ENCODE results near the gene ATP5PD.
"Not testable (repeated sequence)": the region's sequence is repeated elsewhere in the genome, so short reads cannot be mapped to it uniquely, and the experiment has no call there.

The ATP5PD gene

GRCh38 chr17:75047398-75048098 is 779 bp upstream of the ATP5PD start:
- peak overlapping the region; percentile 95 for H3K27ac ChIP-seq
- ChIA-PET CTCF (interaction anchor here (0.7 kb wide), 1 partner anchor 118 kb away, joined by 3 read pairs; no protein-coding TSS in a partner anchor), POLR2A (ENCODE audit: low non-redundant PET) (interaction anchor here (0.6 kb wide), 1 partner anchor 28 kb away, joined by 3 read pairs; no protein-coding TSS in a partner anchor)
- DNase-seq (ENCODE audit: low spot score) = no peak
- no peak for TF ChIP-seq CTCF (conservative IDR thresholded peaks at IDR 0.05; ENCODE audit: low read depth)

GRCh38 chr17:75045946-75046406 is 793 bp downstream of the ATP5PD start:
- POLR2A ChIA-PET (ENCODE audit: low non-redundant PET); DNase-seq (ENCODE audit: low spot score): not testable (repeated sequence)
- H3K27ac ChIP-seq = peak overlapping the region; percentile 95
- CTCF ChIA-PET = interaction anchor here (0.6 to 0.7 kb wide), 2 partner anchors 154 to 317 kb away, joined by 3 to 4 read pairs; no protein-coding TSS in a partner anchor

GRCh38 chr17:75044716-75045115 is 2.1 kb downstream of the ATP5PD start:
- H3K27ac ChIP-seq = no peak overlapping the region
- DNase-seq (ENCODE audit: low spot score) = no peak

GRCh38 chr17:75043789-75044188 is 3.0 kb downstream of the ATP5PD start:
- POLR2A ChIA-PET (ENCODE audit: low non-redundant PET); H3K27ac ChIP-seq; DNase-seq (ENCODE audit: low spot score): not testable (repeated sequence)
- CTCF ChIA-PET = interaction anchor here (0.7 kb wide), 1 partner anchor 884 kb away, joined by 3 read pairs; no protein-coding TSS in a partner anchor

More at GRCh38 chr17:75044716-75045115, 2.1 kb downstream of the ATP5PD start:
- no peak for TF ChIP-seq CTCF (conservative IDR thresholded peaks at IDR 0.05; ENCODE audit: low read depth)
- ChIA-PET POLR2A (ENCODE audit: low non-redundant PET) (no interaction called here), CTCF (no interaction called here)

GRCh38 chr17:75041656-75042280 is 5.0 kb downstream of the ATP5PD start:
- ChIA-PET CTCF (interaction anchor here (0.6 kb wide), 1 partner anchor 160 kb away, joined by 3 read pairs; no protein-coding TSS in a partner anchor), POLR2A (ENCODE audit: low non-redundant PET) (no interaction called here)
- H3K27ac ChIP-seq = peak overlapping the region; percentile 14; the same call in 1 of the 2 replicates
- no peak for DNase-seq (ENCODE audit: low spot score)
- no peak for TF ChIP-seq CTCF (conservative IDR thresholded peaks at IDR 0.05; ENCODE audit: low read depth)

- no peak for DNase-seq (ENCODE audit: low spot score)
- H3K27ac ChIP-seq = no peak overlapping the region
- no peak for TF ChIP-seq CTCF (conservative IDR thresholded peaks at IDR 0.05; ENCODE audit: low read depth)
- ChIA-PET CTCF (interaction anchor here (1.3 kb wide), 1 partner anchor 133 kb away, joined by 3 read pairs; no protein-coding TSS in a partner anchor), POLR2A (ENCODE audit: low non-redundant PET) (no interaction called here)
These were observed 7.5 kb downstream of the ATP5PD start for GRCh38 chr17:75039238-75039637.

- TF ChIP-seq CTCF (conservative IDR thresholded peaks at IDR 0.05; ENCODE audit: low read depth) = no peak
- DNase-seq (ENCODE audit: low spot score) = peak; percentile 64
- H3K27ac ChIP-seq = peak overlapping the region; percentile 93
- ChIA-PET CTCF (no interaction called here), POLR2A (ENCODE audit: low non-redundant PET) (interaction anchor here (0.6 kb wide), 1 partner anchor 173 kb away, joined by 3 read pairs; no protein-coding TSS in a partner anchor)
These were observed 10.0 kb downstream of the ATP5PD start for GRCh38 chr17:75036643-75037268.
